Endothelial cell of umbilical vein (primary cell): ENCODE measurements around the gene AJM1. TPM values are rescaled to one million over a fixed set of nuclear protein-coding genes. Genes with fewer than 3 reads are reported as not detected.

Source experiments
- BruUV-seq: library from RNA; stranded (reverse); fragments of 400-500 nt; replicated peaks from 2 replicates; lab custom pipeline; 2021; lab: Mats Ljungman, UMichigan
- CTCF ChIA-PET: fragments of 300-600, 350-600 bp; sonication (Branson Sonifier 250); formaldehyde crosslinking; loops from one replicate; lab custom pipeline; 2021; ENCODE audit warnings: antibody characterized with exemption, inconsistent platforms; lab: Charles Lee
- POLR2A ChIA-PET: fragments of 300-600, 350-600 bp; sonication (Branson Sonifier 250); formaldehyde crosslinking; loops from one replicate; lab custom pipeline; 2021; ENCODE audit warnings: antibody characterized with exemption, inconsistent platforms; lab: Charles Lee
- DNase-seq: peaks from one replicate; pipeline ENCODE4 v3.0.0-alpha.2; 2011; ENCODE audit warnings: low read depth, low spot score
- FAIRE-seq: peaks from 2 replicates; lab custom pipeline; 2011; peaks lifted over from hg19 to GRCh38; lab: Jason Lieb, UNC
- H2AFZ ChIP-seq: 2 replicates; pipeline ENCODE4 v1.6.0; 2012; ENCODE audit warnings: low read depth, low read length, control low read depth, inconsistent platforms
- H3K27ac ChIP-seq: 2 replicates; pipeline ENCODE4 v1.5.1; 2011; ENCODE audit warnings: low read depth, mild to moderate bottlenecking, control low read depth, low read length, moderate library complexity; ENCODE audit not compliant: insufficient read depth
- H3K27me3 ChIP-seq, 2 experiments: 2 replicates each; pipeline versions ENCODE4 v1.6.0 to v1.6.1; 2011; ENCODE audit warnings: low read length in 2 of 2, mixed read lengths in 1 of 2; ENCODE audit not compliant: control insufficient read depth in 2 of 2, insufficient read depth in 2 of 2
- H3K36me3 ChIP-seq, 2 experiments: 2 replicates in 1 of 2; 3 replicates in 1 of 2; pipeline ENCODE4 v1.5.1; 2011; ENCODE audit warnings: low read length in 2 of 2, mild to moderate bottlenecking in 1 of 2, moderate library complexity in 1 of 2; ENCODE audit not compliant: control insufficient read depth in 2 of 2, insufficient read depth in 2 of 2; ENCODE audit errors: extremely low read depth in 1 of 2
- H3K4me1 ChIP-seq: 3 replicates; pipeline ENCODE4 v1.5.1; 2011; ENCODE audit warnings: mild to moderate bottlenecking, low read length; ENCODE audit not compliant: control insufficient read depth, insufficient read depth; ENCODE audit errors: extremely low read depth
- H3K4me2 ChIP-seq: 2 replicates; pipeline ENCODE4 v1.6.1; 2011; ENCODE audit warnings: low read length, control low read depth, mixed read lengths; ENCODE audit not compliant: insufficient read depth
- H3K4me3 ChIP-seq, 3 experiments: fragments of 200-600 bp in 1 of 3; sonication (generic), shearing (Covaris generic) in 1 of 3; replicated peaks in 1 of 3; 2 replicates each; pipeline ENCODE4 v1.5.1; 2011 to 2016; ENCODE audit warnings: control low read depth in 3 of 3, low read length in 3 of 3, mild to moderate bottlenecking in 2 of 3, inconsistent platforms in 1 of 3, low read depth in 1 of 3, moderate library complexity in 1 of 3; ENCODE audit not compliant: insufficient read depth in 1 of 3
- H3K79me2 ChIP-seq: 2 replicates; pipeline ENCODE4 v1.6.0; 2012; ENCODE audit warnings: low read length, inconsistent platforms; ENCODE audit not compliant: control insufficient read depth, insufficient read depth
- H3K9ac ChIP-seq: replicated peaks from 2 replicates; pipeline ENCODE3; 2011; ENCODE audit warnings: low read length, control low read depth; ENCODE audit not compliant: insufficient read depth; ENCODE audit errors: extremely low read depth
- H3K9me1 ChIP-seq: replicated peaks from 3 replicates; pipeline ENCODE4 v1.6.0; 2011; ENCODE audit warnings: mild to moderate bottlenecking, low read length; ENCODE audit not compliant: control insufficient read depth, insufficient read depth; ENCODE audit errors: extremely low read depth
- H3K9me3 ChIP-seq: replicated peaks from 2 replicates; pipeline ENCODE4 v1.5.1; 2012; ENCODE audit warnings: low read length, inconsistent platforms; ENCODE audit not compliant: control insufficient read depth, insufficient read depth
- H4K20me1 ChIP-seq: replicated peaks from 2 replicates; pipeline ENCODE3; 2011; ENCODE audit warnings: mild to moderate bottlenecking, low read length; ENCODE audit not compliant: control insufficient read depth, insufficient read depth; ENCODE audit errors: extremely low read depth
- EZH2 ChIP-seq: IDR thresholded peaks from 2 replicates; pipeline ENCODE4 v1.6.1; 2012; ENCODE audit warnings: borderline replicate concordance, low read depth, mild to moderate bottlenecking, moderate library complexity, low read length, inconsistent platforms; ENCODE audit not compliant: severe bottlenecking
- FOS ChIP-seq: IDR thresholded peaks from 2 replicates; pipeline ENCODE4 v1.6.1; 2011; ENCODE audit warnings: mild to moderate bottlenecking, low read length, moderate library complexity, borderline replicate concordance; ENCODE audit not compliant: insufficient read depth
- GATA2 ChIP-seq: IDR thresholded peaks from 2 replicates; pipeline ENCODE4 v1.7.0; 2011; ENCODE audit warnings: low read depth, mild to moderate bottlenecking, moderate library complexity, mixed read lengths, low read length; ENCODE audit not compliant: insufficient read length, insufficient read depth
- JUN ChIP-seq: IDR thresholded peaks from 2 replicates; pipeline ENCODE4 v1.6.1; 2011; ENCODE audit warnings: borderline replicate concordance, low read depth; ENCODE audit not compliant: insufficient read length, insufficient read depth
- MYC ChIP-seq: IDR thresholded peaks from one replicate; pipeline ENCODE4 v1.6.1; 2011; ENCODE audit warnings: mild to moderate bottlenecking, low read depth, low read length
- POLR2A ChIP-seq: IDR thresholded peaks from 2 replicates; pipeline ENCODE4 v1.6.1; 2012; ENCODE audit warnings: low read depth, mild to moderate bottlenecking, control low read depth, low read length
- POLR2AphosphoS5 ChIP-seq: IDR thresholded peaks from 2 replicates; pipeline ENCODE4 v1.6.1; 2012; ENCODE audit warnings: low read depth, mild to moderate bottlenecking, control low read depth, low read length, moderate library complexity; ENCODE audit not compliant: insufficient read depth
- dilution Hi-C: fragments of 300-500 bp; cut with MboI; formaldehyde crosslinking; loops from one replicate; pipeline ENCODE4 v1.15.0; 2019; ENCODE audit warnings: low sequenced_read_pairs; ENCODE audit not compliant: extremely low pct_ligation_motif_present
- intact Hi-C: fragments of 100-400 bp; cut with micrococcal nuclease; formaldehyde crosslinking; loops from one replicate; pipeline ENCODE4 v1.10.0; 2022
- polyA plus RNA-seq, 4 experiments: library from polyadenylated mRNA; depleted of rRNA in 3 of 4; stranded (reverse) in 3 of 4; unstranded in 1 of 4; fragments of >200 nt; gene quantifications; 2 replicates each; pipeline versions ENCODE4 v1.2.1 to v1.2.3, GENCODE V29; 2011 to 2012; ENCODE audit warnings: missing spikeins in 1 of 4
- total RNA-seq: library from RNA; stranded (reverse); gene quantifications from 2 replicates; pipeline ENCODE4 v1.2.3, GENCODE V29; 2021
- TF ChIP-seq, protein P1 (sequence below): IDR thresholded peaks from 2 replicates; pipeline ENCODE4 v1.6.1; 2011; ENCODE audit not compliant: insufficient read depth, insufficient read length
- TF ChIP-seq, protein P2 (sequence below), 2 donors: IDR thresholded peaks; 1 replicate in 1 of 2; 2 replicates in 1 of 2; pipeline ENCODE4 v1.5.1; 2011; ENCODE audit warnings: low read length in 2 of 2, mild to moderate bottlenecking in 2 of 2, moderate library complexity in 2 of 2, control low read depth in 1 of 2, inconsistent platforms in 1 of 2, low read depth in 1 of 2; ENCODE audit not compliant: insufficient read depth in 1 of 2; ENCODE audit errors: extremely low read depth in 1 of 2

AJM1 gene
- total and polyA plus RNA-seq, 2 donors (not counting 3 experiments of a cell fraction or from before 2014, with no cell fraction given) = 0.30 to 1.3 TPM

DNA sequence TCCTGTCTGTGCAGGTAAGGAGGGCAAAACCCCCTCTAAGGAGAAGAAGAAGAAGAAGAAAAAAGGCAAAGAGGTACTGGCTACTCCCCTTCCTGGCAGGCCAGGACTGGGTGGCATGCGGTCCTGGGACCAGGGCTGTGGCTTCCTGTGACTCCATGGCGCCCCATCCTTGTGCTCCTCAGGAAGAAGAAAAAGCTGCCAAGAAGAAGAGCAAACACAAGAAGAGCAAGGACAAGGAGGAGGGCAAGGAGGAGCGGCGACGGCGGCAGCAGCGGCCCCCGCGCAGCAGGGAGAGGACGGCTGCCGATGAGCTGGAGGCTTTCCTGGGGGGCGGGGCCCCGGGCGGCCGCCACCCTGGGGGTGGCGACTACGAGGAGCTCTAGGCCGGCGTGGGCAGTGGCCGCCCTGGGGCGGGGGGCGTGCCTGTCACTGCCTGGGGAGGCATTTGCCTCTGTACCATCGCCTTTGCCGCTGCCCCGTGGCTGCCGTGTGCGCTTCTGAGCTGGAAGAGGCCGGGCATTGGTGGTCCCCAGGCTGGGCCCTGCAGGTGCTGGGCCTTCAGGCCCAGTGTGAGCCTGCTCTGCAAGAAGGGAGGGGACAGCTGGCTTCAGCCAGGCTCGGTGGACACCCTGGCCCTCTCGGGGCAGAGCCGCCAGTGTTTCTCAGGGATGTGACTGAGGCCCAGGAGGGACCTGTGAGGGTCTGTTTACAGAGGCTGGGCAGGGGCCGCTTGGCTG, 2.0 kb upstream of the AJM1 start:
- Histone ChIP-seq H3K79me2 (no peaks in the 10 kb centered on the region), H3K4me1 (peaks cover 3% of the 10 kb centered on the region), H4K20me1 (no peaks in the 10 kb centered on the region), H3K9me3 (no peaks in the 10 kb centered on the region), H3K27ac (no peak overlapping the region), H3K27me3 (peaks cover 2 to 11% of the 10 kb centered on the region in 2 experiments), H3K9me1 (no peaks in the 10 kb centered on the region), H3K9ac (no peak overlapping the region), H3K4me2 (no peak overlapping the region), H3K36me3 (peaks cover 0 to 13% of the 10 kb centered on the region in 2 experiments), H2AFZ (no peak overlapping the region), H3K4me3 (no peak overlapping the region)
- no TSS peak for BruUV-seq
- intact Hi-C loops (loop anchor here (5.0 kb wide), 2 partner anchors 33 to 157 kb away; partner anchors contain the start of genes CLIC3 and RABL6), dilution Hi-C loops (no loop called here)
- CTCF ChIA-PET = interaction anchor here (0.6 to 1.0 kb wide), 2 partner anchors 13 to 19 kb away, joined by 3 to 4 read pairs; no protein-coding TSS in a partner anchor
- FAIRE-seq = no peak
- DNase-seq = no peak
- TF ChIP-seq, protein P1, sequence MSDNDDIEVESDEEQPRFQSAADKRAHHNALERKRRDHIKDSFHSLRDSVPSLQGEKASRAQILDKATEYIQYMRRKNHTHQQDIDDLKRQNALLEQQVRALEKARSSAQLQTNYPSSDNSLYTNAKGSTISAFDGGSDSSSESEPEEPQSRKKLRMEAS = no peak
- TF ChIP-seq GATA2 (no peak), POLR2A (no peak), POLR2AphosphoS5 (no peak), MYC (no peak), JUN (no peak), FOS (no peak), EZH2 (no peak)
- TF ChIP-seq, protein P2, sequence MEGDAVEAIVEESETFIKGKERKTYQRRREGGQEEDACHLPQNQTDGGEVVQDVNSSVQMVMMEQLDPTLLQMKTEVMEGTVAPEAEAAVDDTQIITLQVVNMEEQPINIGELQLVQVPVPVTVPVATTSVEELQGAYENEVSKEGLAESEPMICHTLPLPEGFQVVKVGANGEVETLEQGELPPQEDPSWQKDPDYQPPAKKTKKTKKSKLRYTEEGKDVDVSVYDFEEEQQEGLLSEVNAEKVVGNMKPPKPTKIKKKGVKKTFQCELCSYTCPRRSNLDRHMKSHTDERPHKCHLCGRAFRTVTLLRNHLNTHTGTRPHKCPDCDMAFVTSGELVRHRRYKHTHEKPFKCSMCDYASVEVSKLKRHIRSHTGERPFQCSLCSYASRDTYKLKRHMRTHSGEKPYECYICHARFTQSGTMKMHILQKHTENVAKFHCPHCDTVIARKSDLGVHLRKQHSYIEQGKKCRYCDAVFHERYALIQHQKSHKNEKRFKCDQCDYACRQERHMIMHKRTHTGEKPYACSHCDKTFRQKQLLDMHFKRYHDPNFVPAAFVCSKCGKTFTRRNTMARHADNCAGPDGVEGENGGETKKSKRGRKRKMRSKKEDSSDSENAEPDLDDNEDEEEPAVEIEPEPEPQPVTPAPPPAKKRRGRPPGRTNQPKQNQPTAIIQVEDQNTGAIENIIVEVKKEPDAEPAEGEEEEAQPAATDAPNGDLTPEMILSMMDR (IDR thresholded peaks at IDR 0.05; ENCODE audit: extremely low read depth in 1 of 2, insufficient read depth in 1 of 2, low read depth in 1 of 2, low read length in 2 of 2) = no peak
- POLR2A ChIA-PET = interaction anchor here (0.6 kb wide), 1 partner anchor 69 kb away, joined by 7 read pairs; no protein-coding TSS in a partner anchor
